ENCODE results near the gene ARFIP1. TPM values are rescaled to one million over a fixed set of nuclear protein-coding genes. Genes with fewer than 3 reads are reported as not detected.

The ARFIP1 gene
- total and polyA plus RNA-seq, 9 of the 15 experiments (the other 6 are each of a cell fraction or from before 2014, with no cell fraction given), result 14.1 to 25.1 (median 20.9) TPM

DNA sequence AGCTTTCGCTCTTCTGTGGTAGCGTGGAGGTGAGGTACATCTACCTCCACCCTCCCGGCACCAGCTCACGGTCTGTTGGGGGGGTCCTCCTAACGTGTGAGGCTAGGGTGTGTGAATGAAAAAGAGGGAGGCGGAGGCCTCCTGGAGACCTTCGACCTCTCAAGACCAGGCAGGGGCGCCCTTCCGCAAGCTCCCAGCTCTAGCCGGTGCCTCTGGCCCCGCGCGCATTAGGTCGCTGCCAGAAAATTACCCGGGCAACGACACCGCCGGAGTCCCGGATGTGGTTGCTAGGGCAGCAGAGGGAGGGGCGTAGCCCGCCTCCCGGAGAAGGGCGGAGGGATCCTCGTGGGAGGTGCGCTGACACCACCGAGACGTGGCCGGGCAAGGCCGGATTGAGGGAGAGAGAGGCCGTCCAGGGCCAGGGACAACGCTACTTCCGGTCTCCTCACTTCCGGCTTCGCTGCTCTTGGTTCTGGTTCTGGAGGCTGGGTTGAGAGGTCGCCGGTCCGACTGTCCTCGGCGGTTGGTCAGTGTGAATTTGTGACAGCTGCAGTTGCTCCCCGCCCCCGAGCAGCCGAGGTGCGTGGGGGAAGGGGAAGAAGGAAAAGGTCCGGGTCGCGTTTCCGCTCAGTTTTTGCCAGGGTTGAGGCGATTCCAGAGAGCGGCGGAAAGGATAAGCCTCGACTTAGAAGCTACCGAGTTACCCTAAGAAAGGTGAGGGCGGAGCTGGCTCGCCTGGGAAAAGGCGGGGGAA, at the start of gene ARFIP1, which contains the start of gene TIGD4 (continued):
- TF ChIP-seq, protein P1, sequence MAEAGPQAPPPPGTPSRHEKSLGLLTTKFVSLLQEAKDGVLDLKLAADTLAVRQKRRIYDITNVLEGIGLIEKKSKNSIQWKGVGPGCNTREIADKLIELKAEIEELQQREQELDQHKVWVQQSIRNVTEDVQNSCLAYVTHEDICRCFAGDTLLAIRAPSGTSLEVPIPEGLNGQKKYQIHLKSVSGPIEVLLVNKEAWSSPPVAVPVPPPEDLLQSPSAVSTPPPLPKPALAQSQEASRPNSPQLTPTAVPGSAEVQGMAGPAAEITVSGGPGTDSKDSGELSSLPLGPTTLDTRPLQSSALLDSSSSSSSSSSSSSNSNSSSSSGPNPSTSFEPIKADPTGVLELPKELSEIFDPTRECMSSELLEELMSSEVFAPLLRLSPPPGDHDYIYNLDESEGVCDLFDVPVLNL (CRISPR knock-in tag; IDR thresholded peaks at IDR 0.05; ENCODE audit: low read depth), result no peak
- TF ChIP-seq, protein P2, sequence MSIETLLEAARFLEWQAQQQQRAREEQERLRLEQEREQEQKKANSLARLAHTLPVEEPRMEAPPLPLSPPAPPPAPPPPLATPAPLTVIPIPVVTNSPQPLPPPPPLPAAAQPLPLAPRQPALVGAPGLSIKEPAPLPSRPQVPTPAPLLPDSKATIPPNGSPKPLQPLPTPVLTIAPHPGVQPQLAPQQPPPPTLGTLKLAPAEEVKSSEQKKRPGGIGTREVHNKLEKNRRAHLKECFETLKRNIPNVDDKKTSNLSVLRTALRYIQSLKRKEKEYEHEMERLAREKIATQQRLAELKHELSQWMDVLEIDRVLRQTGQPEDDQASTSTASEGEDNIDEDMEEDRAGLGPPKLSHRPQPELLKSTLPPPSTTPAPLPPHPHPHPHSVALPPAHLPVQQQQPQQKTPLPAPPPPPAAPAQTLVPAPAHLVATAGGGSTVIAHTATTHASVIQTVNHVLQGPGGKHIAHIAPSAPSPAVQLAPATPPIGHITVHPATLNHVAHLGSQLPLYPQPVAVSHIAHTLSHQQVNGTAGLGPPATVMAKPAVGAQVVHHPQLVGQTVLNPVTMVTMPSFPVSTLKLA (conservative IDR thresholded peaks at IDR 0.05), result peak; percentile 40 to 81
- peak; percentile 79 for TF ChIP-seq CREB1 (IDR thresholded peaks at IDR 0.05)
- TF ChIP-seq CREB1 (CRISPR knock-in tag; IDR thresholded peaks at IDR 0.05), result peak; percentile 62; the same call in 1 of the 2 replicates
- peak; percentile 77; the same call in 1 of the 2 replicates for TF ChIP-seq POLR2AphosphoS5 (IDR thresholded peaks at IDR 0.05; ENCODE audit: control insufficient read depth, insufficient read depth, low read depth, low read length)
- no peak for TF ChIP-seq STAG1 (CRISPR knock-in tag; IDR thresholded peaks at IDR 0.05; ENCODE audit: borderline replicate concordance)
- TF ChIP-seq, protein P3, sequence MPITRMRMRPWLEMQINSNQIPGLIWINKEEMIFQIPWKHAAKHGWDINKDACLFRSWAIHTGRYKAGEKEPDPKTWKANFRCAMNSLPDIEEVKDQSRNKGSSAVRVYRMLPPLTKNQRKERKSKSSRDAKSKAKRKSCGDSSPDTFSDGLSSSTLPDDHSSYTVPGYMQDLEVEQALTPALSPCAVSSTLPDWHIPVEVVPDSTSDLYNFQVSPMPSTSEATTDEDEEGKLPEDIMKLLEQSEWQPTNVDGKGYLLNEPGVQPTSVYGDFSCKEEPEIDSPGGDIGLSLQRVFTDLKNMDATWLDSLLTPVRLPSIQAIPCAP (CRISPR knock-in tag; IDR thresholded peaks at IDR 0.05; ENCODE audit: borderline replicate concordance), result no peak
- TF ChIP-seq, protein P4, sequence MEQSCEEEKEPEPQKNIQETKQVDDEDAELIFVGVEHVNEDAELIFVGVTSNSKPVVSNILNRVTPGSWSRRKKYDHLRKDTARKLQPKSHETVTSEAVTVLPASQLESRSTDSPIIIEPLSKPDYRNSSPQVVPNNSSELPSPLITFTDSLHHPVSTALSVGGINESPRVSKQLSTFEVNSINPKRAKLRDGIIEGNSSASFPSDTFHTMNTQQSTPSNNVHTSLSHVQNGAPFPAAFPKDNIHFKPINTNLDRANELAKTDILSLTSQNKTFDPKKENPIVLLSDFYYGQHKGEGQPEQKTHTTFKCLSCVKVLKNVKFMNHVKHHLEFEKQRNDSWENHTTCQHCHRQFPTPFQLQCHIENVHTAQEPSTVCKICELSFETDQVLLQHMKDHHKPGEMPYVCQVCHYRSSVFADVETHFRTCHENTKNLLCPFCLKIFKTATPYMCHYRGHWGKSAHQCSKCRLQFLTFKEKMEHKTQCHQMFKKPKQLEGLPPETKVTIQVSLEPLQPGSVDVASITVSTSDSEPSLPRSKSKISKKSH (CRISPR knock-in tag; IDR thresholded peaks at IDR 0.05), result no peak
- TF ChIP-seq ZNF347 (CRISPR knock-in tag; IDR thresholded peaks at IDR 0.05; ENCODE audit: low read depth), result no peak
- TF ChIP-seq TEAD4 (IDR thresholded peaks at IDR 0.05; ENCODE audit: low read length), result no peak
- no peak for TF ChIP-seq TEAD4 (CRISPR knock-in tag; IDR thresholded peaks at IDR 0.05; ENCODE audit: borderline replicate concordance)
- peak; percentile 92 for TF ChIP-seq TAF9B (IDR thresholded peaks at IDR 0.05; ENCODE audit: partially characterized antibody)
- TF ChIP-seq, protein P5, sequence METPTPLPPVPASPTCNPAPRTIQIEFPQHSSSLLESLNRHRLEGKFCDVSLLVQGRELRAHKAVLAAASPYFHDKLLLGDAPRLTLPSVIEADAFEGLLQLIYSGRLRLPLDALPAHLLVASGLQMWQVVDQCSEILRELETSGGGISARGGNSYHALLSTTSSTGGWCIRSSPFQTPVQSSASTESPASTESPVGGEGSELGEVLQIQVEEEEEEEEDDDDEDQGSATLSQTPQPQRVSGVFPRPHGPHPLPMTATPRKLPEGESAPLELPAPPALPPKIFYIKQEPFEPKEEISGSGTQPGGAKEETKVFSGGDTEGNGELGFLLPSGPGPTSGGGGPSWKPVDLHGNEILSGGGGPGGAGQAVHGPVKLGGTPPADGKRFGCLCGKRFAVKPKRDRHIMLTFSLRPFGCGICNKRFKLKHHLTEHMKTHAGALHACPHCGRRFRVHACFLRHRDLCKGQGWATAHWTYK (CRISPR knock-in tag; IDR thresholded peaks at IDR 0.05), result no peak
- TF ChIP-seq CREM (IDR thresholded peaks at IDR 0.05; ENCODE audit: low read depth), result peak; percentile 92
- no peak for TF ChIP-seq FOXA1 (IDR thresholded peaks at IDR 0.05; ENCODE audit: borderline replicate concordance)
- no peak for TF ChIP-seq SLC30A9 (CRISPR knock-in tag; IDR thresholded peaks at IDR 0.05)
- no peak for TF ChIP-seq ZNF780A (CRISPR knock-in tag; IDR thresholded peaks at IDR 0.05)
- no peak for TF ChIP-seq ZNF76 (CRISPR knock-in tag; IDR thresholded peaks at IDR 0.05; ENCODE audit: borderline replicate concordance)
- TF ChIP-seq RBM15 (IDR thresholded peaks at IDR 0.05; ENCODE audit: insufficient read depth, low read length), result no peak
- no peak for TF ChIP-seq GATAD2B (IDR thresholded peaks at IDR 0.05; ENCODE audit: borderline replicate concordance)
- TF ChIP-seq NCOA2 (IDR thresholded peaks at IDR 0.05; ENCODE audit: partially characterized antibody in 2 of 2), result no peak
